GM20000 (cell line): ENCODE data around the gene VBP1.
"Not testable (repeated sequence)": the region's sequence is repeated elsewhere in the genome, so short reads cannot be mapped to it uniquely, and the experiment has no call there.

ENCODE experiments used
- DNase-seq: peaks from one replicate; pipeline ENCODE4 v3.0.0; 2012; ENCODE audit warnings: low spot score
- TF ChIP-seq, protein P1 (sequence below): IDR thresholded peaks from 2 replicates; pipeline ENCODE4 v1.5.1; 2012; ENCODE audit warnings: mild to moderate bottlenecking, control low read depth; ENCODE audit errors: extremely low read depth, missing control alignments

Gene VBP1

DNA sequence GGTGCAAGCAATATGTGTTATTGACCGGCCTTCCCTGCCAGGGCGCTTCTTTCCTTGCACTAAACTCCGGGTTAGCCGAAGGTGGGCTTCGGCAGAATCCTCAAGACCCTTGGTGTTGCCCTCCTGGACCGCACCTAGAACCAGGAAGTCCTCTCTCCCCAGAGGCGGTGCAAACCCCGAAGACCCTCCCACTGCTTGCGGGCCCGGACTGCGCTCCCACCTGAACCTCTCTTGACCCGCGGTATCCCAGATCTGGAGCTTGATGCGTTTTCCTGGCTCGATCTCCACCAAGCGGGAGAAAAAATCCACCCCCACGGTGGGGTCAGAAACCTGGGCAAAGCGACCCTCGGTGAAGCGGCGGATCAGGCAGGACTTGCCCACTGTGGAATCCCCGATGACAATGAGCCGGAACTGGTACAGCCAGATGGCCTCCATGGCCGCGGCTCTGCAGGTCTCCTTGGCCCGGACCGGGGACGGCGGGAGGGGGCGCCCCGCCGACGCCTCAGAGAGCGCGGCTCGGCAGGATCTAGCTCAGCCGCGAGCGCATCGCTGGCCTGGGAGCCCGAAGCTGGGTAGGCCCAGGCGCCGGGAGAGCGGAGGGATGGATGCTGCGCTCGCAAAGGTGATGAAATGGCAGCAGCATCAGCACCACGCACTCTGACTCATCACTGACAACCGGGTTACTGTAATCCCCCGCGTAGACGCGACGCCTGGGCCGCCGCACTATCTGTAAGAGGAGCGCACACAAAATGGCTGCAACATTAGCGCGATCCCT lies 47.8 kb downstream of the VBP1 start, which contains the start of gene RAB39B:
RAB39B (minus strand) TSS at position 638 of the 775 bp plus-strand sequence; CDS start at position 435, 203 bp downstream.
- TF ChIP-seq, protein P1, sequence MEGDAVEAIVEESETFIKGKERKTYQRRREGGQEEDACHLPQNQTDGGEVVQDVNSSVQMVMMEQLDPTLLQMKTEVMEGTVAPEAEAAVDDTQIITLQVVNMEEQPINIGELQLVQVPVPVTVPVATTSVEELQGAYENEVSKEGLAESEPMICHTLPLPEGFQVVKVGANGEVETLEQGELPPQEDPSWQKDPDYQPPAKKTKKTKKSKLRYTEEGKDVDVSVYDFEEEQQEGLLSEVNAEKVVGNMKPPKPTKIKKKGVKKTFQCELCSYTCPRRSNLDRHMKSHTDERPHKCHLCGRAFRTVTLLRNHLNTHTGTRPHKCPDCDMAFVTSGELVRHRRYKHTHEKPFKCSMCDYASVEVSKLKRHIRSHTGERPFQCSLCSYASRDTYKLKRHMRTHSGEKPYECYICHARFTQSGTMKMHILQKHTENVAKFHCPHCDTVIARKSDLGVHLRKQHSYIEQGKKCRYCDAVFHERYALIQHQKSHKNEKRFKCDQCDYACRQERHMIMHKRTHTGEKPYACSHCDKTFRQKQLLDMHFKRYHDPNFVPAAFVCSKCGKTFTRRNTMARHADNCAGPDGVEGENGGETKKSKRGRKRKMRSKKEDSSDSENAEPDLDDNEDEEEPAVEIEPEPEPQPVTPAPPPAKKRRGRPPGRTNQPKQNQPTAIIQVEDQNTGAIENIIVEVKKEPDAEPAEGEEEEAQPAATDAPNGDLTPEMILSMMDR, result peak; percentile 3
- peak; percentile 56 for DNase-seq

DNA sequence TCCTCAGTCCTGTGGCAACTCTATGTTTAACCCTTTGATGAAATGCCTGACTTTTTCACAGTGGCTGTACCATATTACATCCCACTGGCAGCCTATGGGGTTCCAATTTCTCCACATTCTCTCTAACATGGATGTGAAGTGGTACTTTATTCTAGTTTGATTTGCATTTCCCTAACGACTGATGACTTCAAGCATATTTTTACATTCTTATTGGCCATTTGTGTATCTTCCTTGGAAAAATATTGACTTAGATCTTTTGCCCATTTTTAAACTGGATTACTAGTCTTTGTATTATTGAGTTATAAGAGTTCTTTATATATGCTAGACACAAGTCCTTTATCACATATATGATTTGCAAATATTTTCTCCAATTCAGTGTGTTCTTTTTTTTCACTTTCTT lies 50.2 kb downstream of the VBP1 start:
- TF ChIP-seq, protein P1, result no peak
- no peak for DNase-seq

DNA sequence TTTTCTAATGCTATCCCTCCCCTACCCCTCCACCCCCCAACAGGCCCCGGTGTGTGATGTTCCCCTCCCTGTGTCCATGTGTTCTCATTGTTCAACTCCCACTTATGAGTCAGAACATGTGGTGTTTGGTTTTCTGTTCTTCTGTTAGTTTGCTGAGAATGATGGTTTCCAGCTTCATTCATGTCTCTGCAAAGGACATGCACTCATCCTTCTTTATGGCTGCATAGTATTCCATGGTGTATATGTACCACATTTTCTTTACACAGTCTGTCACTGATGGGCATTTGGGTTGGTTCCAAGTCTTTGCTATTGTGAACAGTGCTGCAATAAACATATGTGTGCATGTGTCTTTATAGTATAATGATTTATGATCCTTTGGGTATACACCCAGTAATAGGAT lies 51.7 kb downstream of the VBP1 start:
- not testable (repeated sequence) for DNase-seq

DNA sequence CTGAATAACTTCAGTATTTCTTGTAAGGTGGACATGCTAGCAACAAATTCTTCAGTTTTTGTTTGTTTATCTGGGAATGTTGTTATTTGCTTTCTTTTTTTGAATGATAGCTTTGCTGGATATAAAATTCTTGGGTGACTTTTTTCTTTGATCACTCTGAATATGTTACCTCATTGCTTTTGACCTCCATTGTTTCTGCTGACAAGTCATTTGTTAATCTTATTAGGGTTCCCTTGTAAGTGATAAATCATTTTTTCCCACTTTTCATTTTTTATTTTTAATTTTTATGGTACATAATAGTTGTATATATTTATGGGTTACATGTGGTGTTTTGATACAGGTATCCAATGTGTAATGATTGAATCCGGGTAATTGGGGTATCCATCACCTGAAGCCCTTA lies 54.7 kb downstream of the VBP1 start:
- TF ChIP-seq, protein P1, result no peak
- DNase-seq, result no peak

DNA sequence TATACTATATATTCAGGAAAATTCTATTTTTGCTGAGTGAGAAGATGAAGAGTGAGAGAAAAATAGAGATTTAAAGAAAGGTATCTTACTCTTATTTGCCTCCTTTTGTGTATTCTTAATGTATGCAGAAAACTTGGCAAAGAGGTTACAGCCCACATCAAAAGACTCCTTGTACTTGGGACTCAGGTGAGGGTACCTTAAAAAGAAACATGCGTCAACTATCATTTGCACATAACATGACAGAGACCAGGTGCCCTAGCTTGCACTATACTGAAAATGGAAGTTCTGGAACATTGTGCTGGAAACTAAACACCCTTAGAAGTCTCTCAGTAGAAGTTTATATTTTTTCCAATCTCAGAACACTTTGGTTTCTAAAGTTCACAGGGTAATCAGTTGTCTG lies 63.6 kb downstream of the VBP1 start:
- no peak for DNase-seq
- TF ChIP-seq, protein P1, result no peak
